Memory B cell (primary cell): Measurements from ENCODE around the gene GNAS.

Experiments used
- ATAC-seq: fragments of 150-1000 bp; cut with Tn5 transposase; 2 replicates; pipeline ENCODE4 v1.10.0; 2021; ENCODE audit warnings: low read depth, mild to moderate bottlenecking, moderate library complexity
- DNase-seq, 2 donors: peaks; one replicate each; pipeline ENCODE4 v3.0.0; 2022; ENCODE audit warnings: low spot score in 2 of 2
- H3K27ac Mint-ChIP-seq: one replicate; pipeline ENCODE4 v1.8.0; 2022; ENCODE audit warnings: mild to moderate bottlenecking, moderate library complexity, mixed read lengths
- H3K27me3 Mint-ChIP-seq: one replicate; pipeline ENCODE4 v1.8.0; 2022; ENCODE audit warnings: mixed read lengths
- H3K36me3 Mint-ChIP-seq: one replicate; pipeline ENCODE4 v1.8.0; 2022; ENCODE audit warnings: mild to moderate bottlenecking, mixed read lengths
- H3K4me1 Mint-ChIP-seq: one replicate; pipeline ENCODE4 v1.8.0; 2022; ENCODE audit warnings: mixed read lengths
- H3K4me3 Mint-ChIP-seq: one replicate; pipeline ENCODE4 v1.8.0; 2022; ENCODE audit warnings: mild to moderate bottlenecking, moderate library complexity, mixed read lengths
- H3K9me3 Mint-ChIP-seq: one replicate; pipeline ENCODE4 v1.8.0; 2022; ENCODE audit warnings: mixed read lengths

GNAS gene

GRCh38 chr20:58910473-58910872 lies 58.0 kb downstream of the GNAS start:
- peaks cover 29% of the 10 kb centered on the region for H3K36me3 Mint-ChIP-seq
- no peaks in the 10 kb centered on the region for H3K9me3 Mint-ChIP-seq
- no peak overlapping the region for H3K27ac Mint-ChIP-seq
- no peak overlapping the region for H3K4me3 Mint-ChIP-seq
- no peak for ATAC-seq
- no peaks in the 10 kb centered on the region for H3K27me3 Mint-ChIP-seq
- DNase-seq, result no peak
- peaks cover 27% of the 10 kb centered on the region for H3K4me1 Mint-ChIP-seq

DNA sequence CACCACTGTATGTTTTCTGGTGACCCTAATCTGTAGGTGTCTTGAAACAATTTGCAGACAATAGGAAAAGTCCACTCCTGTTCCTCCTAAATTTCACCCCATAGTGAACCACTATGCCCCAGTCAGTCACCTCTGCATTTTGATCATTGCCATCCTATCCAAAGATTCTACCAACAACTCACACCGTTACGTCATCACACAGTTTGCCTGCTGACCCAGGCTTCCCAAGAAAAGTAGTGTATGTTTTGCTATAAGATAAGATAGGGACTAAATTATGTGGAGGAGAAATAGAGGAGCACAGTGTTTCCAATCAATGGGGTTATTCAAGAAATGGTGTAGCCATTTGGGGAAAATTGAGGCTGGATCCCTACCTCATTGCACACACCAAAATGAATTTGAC lies 58.8 kb downstream of the GNAS start:
- Mint-ChIP-seq H3K4me3 (no peak overlapping the region), H3K27ac (peak overlapping the region; percentile 53), H3K27me3 (no peaks in the 10 kb centered on the region), H3K4me1 (peaks cover 21% of the 10 kb centered on the region), H3K9me3 (no peaks in the 10 kb centered on the region), H3K36me3 (peaks cover 23% of the 10 kb centered on the region)
- no peak for DNase-seq
- no peak for ATAC-seq

GRCh38 chr20:58911970-58912369 lies 59.5 kb downstream of the GNAS start:
- no peak overlapping the region for H3K4me3 Mint-ChIP-seq
- H3K27me3 Mint-ChIP-seq, result no peaks in the 10 kb centered on the region
- peaks cover 16% of the 10 kb centered on the region for H3K4me1 Mint-ChIP-seq
- no peaks in the 10 kb centered on the region for H3K9me3 Mint-ChIP-seq
- H3K36me3 Mint-ChIP-seq, result peaks cover 21% of the 10 kb centered on the region
- peak overlapping the region; percentile 2 for H3K27ac Mint-ChIP-seq
- DNase-seq (no peak), ATAC-seq (no peak)

DNA sequence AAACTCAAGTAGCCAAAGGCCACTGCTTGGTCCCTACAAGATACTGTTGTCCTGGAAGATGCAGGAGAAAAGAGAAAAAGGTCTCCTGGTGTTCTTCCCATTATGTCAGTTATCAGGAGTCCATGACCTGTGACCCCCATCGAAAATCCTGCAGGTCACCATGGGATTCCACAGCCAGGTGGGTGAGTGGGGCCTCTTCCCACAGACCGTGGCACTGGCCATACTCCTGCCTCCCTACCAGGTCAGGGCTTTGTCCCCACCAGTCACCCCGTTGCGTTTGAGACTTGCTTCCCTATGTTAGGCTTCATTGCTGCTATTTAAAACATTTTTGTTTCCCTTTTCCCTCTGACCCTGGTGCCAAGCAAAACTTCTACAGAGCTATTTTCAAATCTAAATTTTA lies 60.6 kb downstream of the GNAS start:
- Mint-ChIP-seq H3K4me1 (peaks cover 8% of the 10 kb centered on the region), H3K36me3 (peaks cover 19% of the 10 kb centered on the region), H3K9me3 (no peaks in the 10 kb centered on the region), H3K4me3 (no peak overlapping the region), H3K27ac (peak overlapping the region; percentile 2), H3K27me3 (no peaks in the 10 kb centered on the region)
- ATAC-seq (no peak), DNase-seq (no peak)

DNA sequence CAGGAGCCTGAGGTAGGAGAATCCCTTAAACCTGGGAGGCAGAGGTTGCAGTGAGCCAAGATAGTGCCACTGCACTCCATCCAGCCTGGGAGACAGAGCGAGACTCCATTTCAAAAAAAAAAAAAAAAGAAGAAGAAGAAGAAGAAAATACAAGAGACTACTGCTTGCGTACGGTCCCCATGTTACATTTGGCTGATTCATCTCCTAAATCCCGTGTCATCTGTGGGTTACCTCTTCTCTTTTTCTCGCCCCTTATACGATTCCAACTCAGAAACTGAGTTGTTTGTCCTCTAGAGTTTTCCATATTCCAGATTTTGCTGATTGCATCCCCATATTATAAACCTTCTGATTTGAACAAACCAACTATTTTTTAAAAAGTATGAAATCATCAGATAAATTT lies 66.1 kb downstream of the GNAS start:
- no peaks in the 10 kb centered on the region for H3K4me1 Mint-ChIP-seq
- H3K27ac Mint-ChIP-seq, result no peak overlapping the region

GRCh38 chr20:58921564-58921963 lies 69.0 kb downstream of the GNAS start:
- Mint-ChIP-seq H3K27me3 (no peaks in the 10 kb centered on the region), H3K9me3 (no peaks in the 10 kb centered on the region), H3K4me3 (no peak overlapping the region), H3K4me1 (peaks cover 2% of the 10 kb centered on the region), H3K36me3 (no peaks in the 10 kb centered on the region), H3K27ac (peak overlapping the region; percentile 28)
- no peak for ATAC-seq
- no peak for DNase-seq

More for the DNA sequence above, 66.1 kb downstream of the GNAS start:
- DNase-seq, result no peak
- no peaks in the 10 kb centered on the region for H3K36me3 Mint-ChIP-seq
- no peak overlapping the region for H3K4me3 Mint-ChIP-seq
- no peak for ATAC-seq
- H3K9me3 Mint-ChIP-seq, result no peaks in the 10 kb centered on the region
- no peaks in the 10 kb centered on the region for H3K27me3 Mint-ChIP-seq

DNA sequence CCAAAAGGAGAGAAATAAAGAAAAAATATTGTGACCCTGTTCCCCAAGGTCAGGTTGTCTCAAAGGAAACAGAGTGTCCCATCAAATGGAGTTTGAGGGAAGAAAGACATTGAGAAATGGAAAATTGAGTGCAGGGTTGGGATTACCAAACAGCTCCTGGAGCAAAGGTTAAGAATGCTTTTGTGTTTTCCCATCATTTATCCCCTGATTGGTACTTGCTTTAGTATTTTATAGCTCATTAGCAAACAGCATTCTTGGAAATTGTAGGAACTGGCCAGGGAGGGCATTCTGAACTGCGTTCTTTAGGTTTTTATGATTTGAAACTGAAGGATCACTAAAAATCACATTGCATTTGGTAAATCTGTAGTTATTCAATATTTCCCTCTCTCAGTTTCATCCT lies 69.5 kb downstream of the GNAS start:
- Mint-ChIP-seq H3K27ac (no peak overlapping the region), H3K36me3 (no peaks in the 10 kb centered on the region), H3K4me1 (peaks cover 2% of the 10 kb centered on the region), H3K9me3 (no peaks in the 10 kb centered on the region), H3K27me3 (no peaks in the 10 kb centered on the region), H3K4me3 (no peak overlapping the region)
- DNase-seq (no peak), ATAC-seq (no peak)

DNA sequence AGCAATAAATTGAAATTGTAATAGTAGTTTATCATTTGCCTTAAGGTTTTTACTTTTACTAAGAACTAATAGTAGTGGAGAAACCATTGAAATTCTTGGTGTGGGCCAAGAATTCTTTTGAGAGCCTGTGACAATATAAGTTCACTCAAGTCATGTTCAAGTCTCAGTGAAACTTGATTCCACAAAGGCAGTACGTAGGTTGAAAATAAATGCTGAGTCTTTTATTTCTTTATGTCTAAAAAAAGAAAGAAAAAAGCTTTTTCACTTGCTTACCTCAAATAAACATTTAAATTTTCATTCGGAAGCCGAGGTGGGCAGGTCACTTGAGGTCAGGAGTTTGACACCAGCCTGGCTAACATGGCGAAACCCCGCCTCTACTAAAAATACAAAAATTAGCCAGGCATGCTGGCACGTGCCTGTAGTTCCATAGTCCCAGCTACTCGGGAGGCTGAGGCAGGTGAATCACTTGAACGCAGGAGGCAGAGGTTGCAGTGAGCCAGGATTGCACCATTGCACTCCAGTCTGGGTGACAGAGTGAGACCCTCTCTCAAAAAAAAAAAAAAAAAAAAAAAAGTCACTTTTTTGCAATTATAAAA lies 70.7 kb downstream of the GNAS start:
- no peaks in the 10 kb centered on the region for H3K27me3 Mint-ChIP-seq
- H3K4me1 Mint-ChIP-seq, result peaks cover 2% of the 10 kb centered on the region
- ATAC-seq (no peak), DNase-seq (no peak)
- no peaks in the 10 kb centered on the region for H3K36me3 Mint-ChIP-seq
- no peak overlapping the region for H3K4me3 Mint-ChIP-seq
- H3K27ac Mint-ChIP-seq, result no peak overlapping the region
- H3K9me3 Mint-ChIP-seq, result no peaks in the 10 kb centered on the region

DNA sequence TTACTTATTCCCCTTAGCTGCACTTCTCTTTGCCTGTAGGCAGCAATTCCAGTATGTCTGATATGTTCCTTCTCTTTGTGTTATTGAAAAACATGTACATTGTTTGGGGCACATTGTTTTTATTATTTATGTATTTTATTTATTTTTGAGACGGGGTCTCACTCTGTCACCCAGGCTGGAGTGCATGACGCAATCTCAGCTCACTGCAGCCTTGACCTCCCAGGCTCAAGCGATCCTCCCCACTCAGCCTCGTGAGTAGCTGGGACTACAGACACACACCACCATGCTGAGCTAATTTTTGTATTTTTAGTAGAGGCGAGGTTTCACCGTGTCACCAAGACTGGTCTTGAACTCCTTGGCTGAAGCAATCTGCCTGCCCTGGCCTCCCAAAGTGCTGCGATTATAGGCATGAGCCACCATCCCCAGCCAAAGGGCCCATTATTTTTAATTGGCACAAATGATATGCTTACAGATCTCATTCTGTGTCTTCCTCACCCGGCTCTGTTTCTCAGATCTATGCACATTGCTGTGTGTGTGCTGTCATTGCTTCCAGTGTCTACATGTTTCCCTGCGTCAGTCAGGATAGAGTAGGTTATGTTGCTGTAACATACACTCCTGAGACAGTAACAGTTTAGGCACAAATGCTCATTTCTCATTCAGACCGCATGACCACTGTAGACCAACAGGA lies 74.4 kb downstream of the GNAS start:
- Mint-ChIP-seq H3K9me3 (no peaks in the 10 kb centered on the region), H3K27ac (no peak overlapping the region), H3K27me3 (peaks cover 5% of the 10 kb centered on the region), H3K4me3 (no peak overlapping the region), H3K36me3 (peaks cover 2% of the 10 kb centered on the region), H3K4me1 (peaks cover 5% of the 10 kb centered on the region)
- ATAC-seq (no peak), DNase-seq (no peak)

- ATAC-seq (no peak), DNase-seq (no peak)
- peaks cover 2% of the 10 kb centered on the region for H3K36me3 Mint-ChIP-seq
- peaks cover 5% of the 10 kb centered on the region for H3K27me3 Mint-ChIP-seq
- no peak overlapping the region for H3K27ac Mint-ChIP-seq
- H3K4me3 Mint-ChIP-seq, result no peak overlapping the region
- H3K4me1 Mint-ChIP-seq, result peaks cover 5% of the 10 kb centered on the region
- H3K9me3 Mint-ChIP-seq, result no peaks in the 10 kb centered on the region
Observed at GRCh38 chr20:58927490-58928061, 75.1 kb downstream of the GNAS start.

GRCh38 chr20:58930496-58930895 lies 78.0 kb downstream of the GNAS start:
- Mint-ChIP-seq H3K4me3 (no peak overlapping the region), H3K9me3 (no peaks in the 10 kb centered on the region), H3K27me3 (peaks cover 6% of the 10 kb centered on the region), H3K36me3 (peaks cover 2% of the 10 kb centered on the region), H3K27ac (no peak overlapping the region), H3K4me1 (peaks cover 3% of the 10 kb centered on the region)
- ATAC-seq, result no peak
- no peak for DNase-seq

- peaks cover 3% of the 10 kb centered on the region for H3K4me1 Mint-ChIP-seq
- H3K27me3 Mint-ChIP-seq, result peaks cover 6% of the 10 kb centered on the region
- no peaks in the 10 kb centered on the region for H3K9me3 Mint-ChIP-seq
- H3K36me3 Mint-ChIP-seq, result peaks cover 2% of the 10 kb centered on the region
- no peak for DNase-seq
- no peak overlapping the region for H3K27ac Mint-ChIP-seq
- H3K4me3 Mint-ChIP-seq, result no peak overlapping the region
- ATAC-seq, result no peak
Observed at GRCh38 chr20:58932170-58932569, 79.7 kb downstream of the GNAS start.

- no peaks in the 10 kb centered on the region for H3K9me3 Mint-ChIP-seq
- no peak overlapping the region for H3K4me3 Mint-ChIP-seq
- peak; percentile 59 for ATAC-seq
- peaks cover 1% of the 10 kb centered on the region for H3K27me3 Mint-ChIP-seq
- no peak for DNase-seq
- H3K27ac Mint-ChIP-seq, result no peak overlapping the region
- no peaks in the 10 kb centered on the region for H3K36me3 Mint-ChIP-seq
- H3K4me1 Mint-ChIP-seq, result peaks cover 9% of the 10 kb centered on the region
Observed at GRCh38 chr20:58938078-58938477, 85.6 kb downstream of the GNAS start.

GRCh38 chr20:58938541-58938940 lies 86.0 kb downstream of the GNAS start:
- peak; percentile 77 for ATAC-seq
- Mint-ChIP-seq H3K4me3 (no peak overlapping the region), H3K9me3 (no peaks in the 10 kb centered on the region), H3K4me1 (peaks cover 9% of the 10 kb centered on the region), H3K27ac (no peak overlapping the region), H3K36me3 (no peaks in the 10 kb centered on the region), H3K27me3 (peaks cover 1% of the 10 kb centered on the region)
- DNase-seq, result peak in 1 of 2 donors; percentile 6

- H3K4me3 Mint-ChIP-seq, result no peak overlapping the region
- no peaks in the 10 kb centered on the region for H3K36me3 Mint-ChIP-seq
- no peak for ATAC-seq
- no peaks in the 10 kb centered on the region for H3K27me3 Mint-ChIP-seq
- DNase-seq, result no peak
- no peaks in the 10 kb centered on the region for H3K9me3 Mint-ChIP-seq
- H3K4me1 Mint-ChIP-seq, result peaks cover 14% of the 10 kb centered on the region
- no peak overlapping the region for H3K27ac Mint-ChIP-seq
Observed at GRCh38 chr20:58941471-58941870, 89.0 kb downstream of the GNAS start.
